ENCODE results near the gene DECR2. TPM values are rescaled to one million over a fixed set of nuclear protein-coding genes. Genes with fewer than 3 reads are reported as not detected.

Gene DECR2
- total RNA-seq, 1 experiment from 2014 or later: 17.1 TPM

DNA sequence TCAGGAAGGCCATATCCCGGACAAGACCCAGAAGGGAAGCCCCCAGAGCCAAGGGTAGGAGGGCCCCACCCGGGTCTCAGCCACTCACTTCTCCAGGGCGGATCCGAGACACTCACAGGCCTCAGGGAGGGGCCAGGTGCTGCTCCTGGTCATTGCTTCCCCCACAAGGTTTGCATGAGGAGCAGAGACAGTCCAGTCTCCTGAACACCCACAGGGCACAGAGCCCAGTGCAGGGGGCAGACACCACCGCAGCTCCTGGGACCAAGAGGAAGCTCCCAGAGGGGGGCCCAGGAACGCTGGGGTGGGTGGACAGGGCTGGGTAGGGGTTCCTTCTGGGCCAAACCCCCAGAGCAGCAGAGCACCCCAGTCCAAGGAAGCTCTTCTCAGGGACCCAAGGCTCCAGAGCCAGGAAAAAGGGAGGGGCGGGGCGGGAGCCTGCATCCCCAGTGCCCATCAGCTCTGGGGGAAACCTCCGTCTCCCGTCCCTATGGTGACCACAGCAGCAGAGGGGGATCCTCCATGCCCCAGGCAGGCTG is 30.6 kb upstream of the DECR2 start:
- H3K4me1 ChIP-seq (ENCODE audit: control insufficient read depth in 1 of 2, insufficient read depth in 2 of 2, low read length in 2 of 2): peaks cover 3 to 13% of the 10 kb centered on the region in 2 experiments; a peak in 3 of 4 replicates
- TF ChIP-seq, protein P1, sequence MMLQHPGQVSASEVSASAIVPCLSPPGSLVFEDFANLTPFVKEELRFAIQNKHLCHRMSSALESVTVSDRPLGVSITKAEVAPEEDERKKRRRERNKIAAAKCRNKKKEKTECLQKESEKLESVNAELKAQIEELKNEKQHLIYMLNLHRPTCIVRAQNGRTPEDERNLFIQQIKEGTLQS (IDR thresholded peaks at IDR 0.05): no peak
- TF ChIP-seq, protein P2, sequence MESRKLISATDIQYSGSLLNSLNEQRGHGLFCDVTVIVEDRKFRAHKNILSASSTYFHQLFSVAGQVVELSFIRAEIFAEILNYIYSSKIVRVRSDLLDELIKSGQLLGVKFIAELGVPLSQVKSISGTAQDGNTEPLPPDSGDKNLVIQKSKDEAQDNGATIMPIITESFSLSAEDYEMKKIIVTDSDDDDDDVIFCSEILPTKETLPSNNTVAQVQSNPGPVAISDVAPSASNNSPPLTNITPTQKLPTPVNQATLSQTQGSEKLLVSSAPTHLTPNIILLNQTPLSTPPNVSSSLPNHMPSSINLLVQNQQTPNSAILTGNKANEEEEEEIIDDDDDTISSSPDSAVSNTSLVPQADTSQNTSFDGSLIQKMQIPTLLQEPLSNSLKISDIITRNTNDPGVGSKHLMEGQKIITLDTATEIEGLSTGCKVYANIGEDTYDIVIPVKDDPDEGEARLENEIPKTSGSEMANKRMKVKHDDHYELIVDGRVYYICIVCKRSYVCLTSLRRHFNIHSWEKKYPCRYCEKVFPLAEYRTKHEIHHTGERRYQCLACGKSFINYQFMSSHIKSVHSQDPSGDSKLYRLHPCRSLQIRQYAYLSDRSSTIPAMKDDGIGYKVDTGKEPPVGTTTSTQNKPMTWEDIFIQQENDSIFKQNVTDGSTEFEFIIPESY (IDR thresholded peaks at IDR 0.05; ENCODE audit: extremely low read depth, insufficient replicate concordance, low read length): no peak
- TF ChIP-seq ELF1 (IDR thresholded peaks at IDR 0.05; ENCODE audit: borderline replicate concordance, low read depth) (no peak), EZH2 (IDR thresholded peaks at IDR 0.05) (no peak), YY1 (IDR thresholded peaks at IDR 0.05; ENCODE audit: extremely low read depth, insufficient replicate concordance, low read depth, low read length) (no peak), SIN3A (IDR thresholded peaks at IDR 0.05; ENCODE audit: low read depth) (no peak), TCF7L2 (IDR thresholded peaks at IDR 0.05; ENCODE audit: borderline replicate concordance, extremely low read depth, insufficient read depth, insufficient read length) (no peak), EZH2phosphoT487 (IDR thresholded peaks at IDR 0.05; ENCODE audit: borderline replicate concordance) (no peak), POLR2AphosphoS5 (IDR thresholded peaks at IDR 0.05; ENCODE audit: low read depth, low read length) (no peak), FOSL1 (IDR thresholded peaks at IDR 0.05; ENCODE audit: low read depth) (no peak)
- TF ChIP-seq, protein P3, sequence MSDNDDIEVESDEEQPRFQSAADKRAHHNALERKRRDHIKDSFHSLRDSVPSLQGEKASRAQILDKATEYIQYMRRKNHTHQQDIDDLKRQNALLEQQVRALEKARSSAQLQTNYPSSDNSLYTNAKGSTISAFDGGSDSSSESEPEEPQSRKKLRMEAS (IDR thresholded peaks at IDR 0.05): no peak
- peak overlapping the region; percentile 53 for H3K4me2 ChIP-seq (ENCODE audit: low read length)
- no TSS peak for BruUV-seq (replicated peaks)
- no peak for DNase-seq (ENCODE audit: low read depth, low spot score)
- H3K79me2 ChIP-seq (ENCODE audit: insufficient read depth, low read length): no peaks in the 10 kb centered on the region
- peak; percentile 37 for ATAC-seq
- intact Hi-C loops (cut with micrococcal nuclease): no loop called here
- no peaks in the 10 kb centered on the region for H3K9me2 ChIP-seq (ENCODE audit: insufficient read depth)
- ChIA-PET RAD21 (ENCODE audit: low non-redundant PET in 1 of 2, low total read pairs in 2 of 2, uncharacterized antibody in 2 of 2, unreplicated experiment in 2 of 2) (no interaction called here), CTCF (interaction anchor here (1.2 kb wide), 1 partner anchor 9 kb away, joined by 3 read pairs; no protein-coding TSS in a partner anchor), POLR2A (interaction anchor here (1.0 to 1.1 kb wide), 2 partner anchors 10 to 18 kb away, joined by 3 to 5 read pairs; no protein-coding TSS in a partner anchor)
- H2AFZ ChIP-seq (ENCODE audit: low read depth, low read length, poor library complexity, severe bottlenecking): no peak overlapping the region
- peak overlapping the region; percentile 33; the same call in 1 of the 2 replicates for H3K9ac ChIP-seq (ENCODE audit: low read length)
- H3K9me3 ChIP-seq (ENCODE audit: control insufficient read depth in 1 of 2, insufficient read depth in 1 of 2, low read depth in 1 of 2, low read length in 2 of 2): no peaks in the 10 kb centered on the region
- peak overlapping the region; percentile 25 to 46; a peak in 3 of 4 replicates for H3K4me3 ChIP-seq (replicated peaks in 1 of 2; ENCODE audit: low read depth in 1 of 2, low read length in 2 of 2)
- H4K20me1 ChIP-seq (ENCODE audit: insufficient read depth): no peaks in the 10 kb centered on the region
- 0 out of 4 replicates have a peak, but pooled peaks cover 0 to 3% of the 10 kb centered on the region in 2 experiments for H3K36me3 ChIP-seq (ENCODE audit: control insufficient read depth in 1 of 2, insufficient read depth in 2 of 2, low read length in 2 of 2)
- H3K27me3 ChIP-seq (ENCODE audit: insufficient read depth, low read length): no peaks in the 10 kb centered on the region
- peak overlapping the region; percentile 63 for H3K27ac ChIP-seq (ENCODE audit: low read depth, low read length)
